GM06990 (cell line): ENCODE results near the gene GPD1L.
"Not testable (repeated sequence)": the region's sequence is repeated elsewhere in the genome, so short reads cannot be mapped to it uniquely, and the experiment has no call there.

ENCODE experiments used
- DNase-seq: peaks from one replicate; pipeline ENCODE4 v3.0.0-alpha.2; 2011; ENCODE audit not compliant: insufficient read length; ENCODE audit errors: extremely low read depth
- H3K27me3 ChIP-seq: replicated peaks from 2 replicates; pipeline ENCODE4 v1.6.0; 2011; ENCODE audit warnings: low read length; ENCODE audit not compliant: control insufficient read depth, insufficient read depth
- H3K36me3 ChIP-seq: 2 replicates; pipeline ENCODE4 v1.5.1; 2011; ENCODE audit warnings: low read length; ENCODE audit not compliant: control insufficient read depth, insufficient read depth
- H3K4me3 ChIP-seq: replicated peaks from 2 replicates; pipeline ENCODE4 v1.5.1; 2011; ENCODE audit warnings: low read depth, mild to moderate bottlenecking, control low read depth, low read length
- CTCF ChIP-seq: IDR thresholded peaks from 2 replicates; pipeline ENCODE4 v1.5.1; 2011; ENCODE audit warnings: low read length, control low read depth, mild to moderate bottlenecking, inconsistent platforms; ENCODE audit not compliant: insufficient read depth, poor library complexity, severe bottlenecking

Gene GPD1L

DNA sequence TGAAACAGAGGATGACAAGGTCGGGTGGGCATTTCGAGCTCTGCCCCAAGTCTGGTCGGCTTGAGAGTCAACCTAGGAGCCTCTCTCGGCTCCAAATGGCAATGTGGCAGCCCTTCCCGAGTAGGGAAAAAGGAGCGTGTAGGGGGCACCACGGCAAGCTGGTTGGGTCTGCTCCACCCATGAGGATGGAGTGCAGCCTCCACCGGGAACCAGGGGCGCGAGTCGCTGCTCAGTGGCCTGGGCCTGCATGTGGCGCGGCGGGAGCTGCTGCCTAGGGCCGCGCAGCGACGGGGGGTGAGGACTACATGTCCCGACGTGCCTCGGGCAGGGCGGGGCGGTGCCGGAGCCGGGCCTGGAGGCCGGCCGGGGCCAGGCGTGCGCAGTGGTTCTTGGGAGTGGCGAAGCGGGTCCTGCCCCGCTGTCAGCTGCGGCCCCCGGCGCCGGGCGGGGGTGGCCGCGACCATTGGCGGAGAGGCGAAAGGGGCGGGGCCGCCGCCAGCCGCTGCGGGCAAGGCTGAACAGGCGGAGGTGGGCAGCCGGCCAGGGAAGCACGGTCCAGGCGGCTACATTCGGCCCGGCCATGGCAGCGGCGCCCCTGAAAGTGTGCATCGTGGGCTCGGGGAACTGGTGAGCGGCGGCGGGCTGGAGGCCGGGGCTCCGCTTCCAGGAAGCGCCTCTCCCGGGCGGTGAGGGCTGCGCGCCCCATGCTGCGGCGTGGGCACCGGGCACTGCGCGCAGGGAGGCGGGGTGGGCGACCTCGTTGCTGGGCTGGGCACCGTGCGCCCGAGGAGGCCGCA is at the start of gene GPD1L:
GPD1L (plus strand) TSS at position 489 of the 797 bp plus-strand sequence; CDS start at position 581, 92 bp downstream.
- TF ChIP-seq CTCF = no peak
- peak; percentile 98 for DNase-seq
- H3K4me3 ChIP-seq = peak within 1 kb of the TSS; percentile 62
- no peaks in the 10 kb centered on the region for H3K36me3 ChIP-seq
- no peaks in the 10 kb centered on the region for H3K27me3 ChIP-seq

DNA sequence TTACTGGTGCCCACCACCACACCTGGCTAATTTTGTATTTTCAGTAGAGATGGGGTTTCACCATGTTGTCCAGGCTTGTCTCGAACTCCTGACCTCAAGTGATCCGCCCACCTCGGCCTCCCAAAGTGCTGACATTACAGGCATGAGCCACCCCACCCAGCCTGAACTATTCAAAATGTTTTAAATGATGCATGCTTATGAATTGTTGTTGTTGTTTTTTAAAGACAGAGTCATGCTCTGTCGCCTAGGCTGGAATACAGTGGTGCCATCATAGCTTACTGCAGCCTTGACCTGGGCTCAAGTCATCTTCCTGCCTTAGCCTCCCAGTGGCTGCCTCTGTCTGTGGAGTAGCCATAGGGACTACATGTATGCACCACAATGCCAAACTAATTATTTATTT is 48.0 kb upstream of the GPD1L start:
- DNase-seq, H3K36me3 ChIP-seq, H3K27me3 ChIP-seq: not testable (repeated sequence)

DNA sequence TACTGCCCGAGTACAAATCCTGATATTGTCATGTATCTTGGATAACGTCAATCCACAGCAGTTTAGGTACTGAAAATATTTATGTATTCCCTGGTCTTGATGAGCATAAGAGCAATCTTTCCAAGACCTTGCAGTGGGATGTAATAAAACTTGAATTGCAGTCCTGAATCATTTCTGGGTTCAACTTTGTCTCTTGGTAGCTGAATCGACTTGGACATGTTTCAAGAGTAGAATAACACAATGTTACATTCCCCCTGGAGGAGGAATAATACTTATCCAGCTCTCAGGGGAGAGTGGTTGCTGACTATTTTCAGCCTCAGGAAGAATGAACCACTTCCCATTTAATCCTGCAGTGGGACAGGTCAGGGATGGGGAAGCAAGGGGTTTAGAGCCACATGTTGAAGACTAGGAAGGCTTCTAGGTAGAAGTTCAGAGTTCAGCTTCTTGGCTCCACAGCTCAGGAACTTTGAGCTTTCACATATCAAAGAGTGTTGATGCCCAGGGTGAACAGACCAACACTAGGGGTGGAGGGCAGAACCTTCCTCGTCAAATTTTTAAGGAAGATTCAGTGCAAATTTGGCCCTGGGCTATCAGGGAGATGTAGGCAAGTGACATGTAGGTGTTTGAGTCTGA is 43.4 kb upstream of the GPD1L start:
- TF ChIP-seq CTCF = no peak
- no peak for DNase-seq
- no peaks in the 10 kb centered on the region for H3K27me3 ChIP-seq
- no peaks in the 10 kb centered on the region for H3K36me3 ChIP-seq
- H3K4me3 ChIP-seq = no peak overlapping the region

More for the DNA sequence above, 48.0 kb upstream of the GPD1L start:
- not testable (repeated sequence) for H3K4me3 ChIP-seq

- no peaks in the 10 kb centered on the region for H3K36me3 ChIP-seq
Observed at GRCh38 chr3:32066686-32067085, 39.7 kb upstream of the GPD1L start.

DNA sequence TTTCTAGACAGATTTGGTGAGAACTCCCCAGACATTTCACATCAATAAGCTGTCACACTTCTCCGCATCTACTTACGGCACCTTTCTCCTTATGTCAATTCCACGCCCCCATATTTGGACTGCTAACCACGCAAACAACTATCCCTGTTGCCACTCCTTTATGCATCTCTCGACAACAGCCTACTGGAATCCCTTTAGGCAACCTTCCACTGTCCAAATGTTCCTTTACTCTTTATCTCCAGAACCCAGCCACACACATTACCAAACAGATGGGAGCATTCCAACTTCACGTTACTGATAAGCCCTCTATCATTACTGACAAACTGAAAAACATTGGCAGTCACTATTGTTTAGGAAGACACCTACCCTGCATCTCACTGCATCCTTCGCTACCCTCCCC is 32.2 kb upstream of the GPD1L start:
- DNase-seq, H3K4me3 ChIP-seq, H3K27me3 ChIP-seq, H3K36me3 ChIP-seq: not testable (repeated sequence)

More at GRCh38 chr3:32066686-32067085, 39.7 kb upstream of the GPD1L start:
- Histone ChIP-seq H3K4me3 (no peak overlapping the region), H3K27me3 (no peaks in the 10 kb centered on the region)
- no peak for DNase-seq
- TF ChIP-seq CTCF = no peak

DNA sequence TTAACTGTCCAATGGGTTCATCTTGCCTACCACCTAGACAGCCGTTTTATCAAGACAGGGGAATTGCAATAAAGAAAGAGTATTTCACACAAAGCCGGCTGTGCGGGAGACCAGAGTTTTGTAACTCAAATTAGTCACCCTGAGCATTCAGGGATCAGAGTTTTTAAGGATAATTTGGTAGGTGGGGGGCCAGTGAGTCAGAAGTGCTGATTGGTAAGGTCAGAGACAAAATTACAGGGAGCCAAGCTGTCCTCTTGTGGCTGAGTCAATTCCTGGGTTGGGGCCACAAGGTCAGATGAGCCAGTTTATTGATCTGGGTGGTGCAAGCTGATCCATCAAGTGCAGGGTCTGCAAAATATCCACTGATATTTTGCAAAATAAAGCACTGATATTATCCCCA is 29.9 kb upstream of the GPD1L start:
- DNase-seq = no peak
- Histone ChIP-seq H3K4me3 (no peak overlapping the region), H3K27me3 (no peaks in the 10 kb centered on the region), H3K36me3 (no peaks in the 10 kb centered on the region)
- no peak for TF ChIP-seq CTCF
